GM21825 (cell line): ENCODE data around the gene SNN.

Source experiments
- ATAC-seq: cut with Tn5 transposase; IDR thresholded peaks from one replicate; pipeline ENCODE4 v1.9.1; 2021; ENCODE audit warnings: mild to moderate bottlenecking, moderate library complexity; ENCODE audit not compliant: unreplicated experiment

SNN gene

DNA sequence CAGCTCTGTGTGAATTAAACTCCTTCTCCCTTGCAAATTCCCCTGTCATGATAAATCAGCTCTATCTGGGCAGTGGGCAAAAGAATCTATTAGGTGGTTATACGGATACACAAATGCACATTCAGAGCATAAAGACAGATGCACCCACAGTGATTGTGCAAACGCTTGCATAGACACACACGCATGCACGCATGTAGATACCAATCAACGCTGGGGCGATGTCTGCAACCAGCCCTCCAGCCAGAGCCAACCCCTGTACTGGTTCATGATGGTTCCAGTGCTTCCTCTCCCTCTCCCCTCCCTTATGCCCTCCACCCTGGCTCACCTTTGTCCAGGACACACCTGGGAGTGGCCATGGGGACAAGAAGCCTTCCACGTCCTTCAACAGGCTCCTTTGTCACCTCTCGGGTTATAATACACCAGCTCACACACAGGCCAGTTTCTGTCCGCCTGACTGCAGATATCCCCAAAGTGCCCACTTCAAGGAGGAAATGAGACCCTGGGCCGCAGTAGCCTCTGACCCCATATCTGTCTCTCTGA is 33.1 kb upstream of the SNN start:
- no peak for ATAC-seq

DNA sequence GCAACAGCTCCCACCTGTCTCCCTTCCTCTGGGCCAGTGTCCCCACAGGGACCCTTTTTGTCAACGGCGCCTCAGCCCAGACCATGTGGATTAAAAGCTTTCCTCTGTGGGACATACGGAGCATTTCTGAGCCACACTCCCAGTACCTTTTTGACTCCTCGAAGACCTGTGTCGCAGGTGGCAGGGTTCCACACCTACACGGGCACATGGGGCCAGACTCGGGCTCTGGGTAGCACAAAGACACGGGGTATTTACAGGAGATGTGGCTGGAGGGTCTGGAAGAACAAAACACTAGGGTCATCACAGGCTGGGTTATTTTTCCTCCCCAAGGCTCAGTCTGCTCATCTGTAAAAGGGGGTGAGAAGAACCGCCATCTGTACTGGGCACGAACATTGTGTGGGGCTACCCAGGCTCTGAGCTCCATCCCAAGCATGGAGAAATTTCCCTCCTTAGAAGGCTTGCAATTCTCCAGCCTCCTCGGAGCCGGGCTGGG is 32.5 kb upstream of the SNN start:
- ATAC-seq, result no peak

DNA sequence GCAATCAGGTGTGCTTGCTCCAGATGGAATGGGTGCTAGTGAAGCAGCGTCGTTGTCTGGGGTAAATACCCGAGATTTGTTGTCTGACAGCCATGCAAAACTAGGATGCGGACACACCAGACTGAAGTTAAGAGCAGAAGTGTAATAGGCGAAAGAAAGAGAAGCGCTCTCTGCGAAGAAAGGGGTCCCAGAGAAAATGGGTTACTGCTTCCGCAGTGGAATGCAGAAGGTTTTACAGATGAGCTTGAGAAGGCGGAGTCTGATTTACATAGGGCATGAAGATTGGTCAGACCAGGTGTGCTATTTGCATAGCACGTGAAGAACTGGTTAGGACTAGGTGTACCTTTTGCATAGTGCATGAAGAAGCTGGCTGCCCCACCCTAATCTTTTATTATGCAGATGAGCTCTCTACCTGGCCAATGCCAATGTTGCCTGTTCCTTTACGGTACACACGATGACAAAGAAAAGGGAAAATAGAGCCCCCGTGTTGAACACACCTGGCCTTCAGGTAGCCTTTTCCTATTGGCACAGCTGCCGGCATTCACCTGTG is 32.0 kb upstream of the SNN start:
- ATAC-seq, result no peak

DNA sequence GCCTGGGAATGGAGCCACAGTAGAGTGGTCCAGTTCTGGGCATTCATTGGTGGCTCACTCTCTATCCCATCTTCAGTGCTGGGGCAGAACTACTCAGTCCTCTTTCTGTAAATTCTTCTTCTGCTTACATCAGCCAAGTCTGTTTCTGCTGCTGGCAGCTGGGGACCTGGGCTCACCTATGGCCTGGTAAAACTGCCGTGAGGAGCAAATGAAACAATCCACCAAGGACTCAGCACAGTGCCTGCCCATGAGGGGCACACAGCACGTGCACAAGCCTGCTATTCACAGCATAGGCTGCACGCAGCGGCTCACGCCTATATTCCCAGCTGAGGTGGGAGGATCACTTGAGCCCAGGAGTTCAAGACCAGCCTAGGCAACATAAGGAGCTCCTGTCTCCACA is 30.9 kb upstream of the SNN start:
- ATAC-seq, result no peak

DNA sequence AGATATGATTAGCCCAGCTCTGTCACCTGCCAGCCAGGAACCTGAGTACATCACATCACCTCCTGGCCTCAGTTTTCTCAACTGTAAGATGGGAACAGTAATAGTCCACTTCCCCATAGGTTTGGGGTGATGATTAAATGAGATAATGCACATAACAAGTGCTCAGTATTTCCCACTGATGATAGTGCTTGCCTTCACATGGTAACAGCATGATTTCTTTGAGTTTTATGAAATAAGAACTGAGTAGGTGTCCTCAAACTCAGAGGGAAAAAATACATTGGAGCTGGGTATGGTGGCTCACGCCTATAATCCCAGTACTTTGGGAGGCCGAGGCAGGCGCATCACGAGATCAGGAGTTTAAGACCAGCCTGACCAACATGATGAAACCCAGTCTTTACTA is 30.1 kb upstream of the SNN start:
- no peak for ATAC-seq

DNA sequence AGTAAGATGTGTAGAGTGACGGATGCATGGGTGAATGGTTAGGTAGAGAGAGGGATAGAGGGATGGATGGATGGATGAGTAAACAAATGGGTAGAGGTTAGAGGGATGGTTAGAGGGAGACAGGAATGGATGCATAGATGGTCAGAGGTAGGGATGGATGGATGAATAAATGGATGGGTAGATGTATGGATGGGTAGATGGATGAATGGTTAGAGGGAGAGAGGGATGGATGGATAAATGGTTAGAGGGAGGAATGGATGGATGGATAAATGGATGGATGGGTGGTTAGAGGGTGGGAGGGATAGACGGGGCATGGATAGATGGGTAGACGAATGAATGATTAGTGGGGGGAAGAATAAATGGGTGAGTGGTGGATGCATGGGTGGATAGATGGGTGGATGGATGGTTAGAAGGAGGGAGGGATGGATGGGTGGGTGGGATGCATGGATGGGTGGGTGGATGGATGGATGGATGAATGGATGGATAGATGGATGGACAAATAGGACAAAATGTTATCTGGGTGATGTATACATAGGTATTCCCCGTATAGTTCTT is 29.2 kb upstream of the SNN start:
- ATAC-seq, result no peak

DNA sequence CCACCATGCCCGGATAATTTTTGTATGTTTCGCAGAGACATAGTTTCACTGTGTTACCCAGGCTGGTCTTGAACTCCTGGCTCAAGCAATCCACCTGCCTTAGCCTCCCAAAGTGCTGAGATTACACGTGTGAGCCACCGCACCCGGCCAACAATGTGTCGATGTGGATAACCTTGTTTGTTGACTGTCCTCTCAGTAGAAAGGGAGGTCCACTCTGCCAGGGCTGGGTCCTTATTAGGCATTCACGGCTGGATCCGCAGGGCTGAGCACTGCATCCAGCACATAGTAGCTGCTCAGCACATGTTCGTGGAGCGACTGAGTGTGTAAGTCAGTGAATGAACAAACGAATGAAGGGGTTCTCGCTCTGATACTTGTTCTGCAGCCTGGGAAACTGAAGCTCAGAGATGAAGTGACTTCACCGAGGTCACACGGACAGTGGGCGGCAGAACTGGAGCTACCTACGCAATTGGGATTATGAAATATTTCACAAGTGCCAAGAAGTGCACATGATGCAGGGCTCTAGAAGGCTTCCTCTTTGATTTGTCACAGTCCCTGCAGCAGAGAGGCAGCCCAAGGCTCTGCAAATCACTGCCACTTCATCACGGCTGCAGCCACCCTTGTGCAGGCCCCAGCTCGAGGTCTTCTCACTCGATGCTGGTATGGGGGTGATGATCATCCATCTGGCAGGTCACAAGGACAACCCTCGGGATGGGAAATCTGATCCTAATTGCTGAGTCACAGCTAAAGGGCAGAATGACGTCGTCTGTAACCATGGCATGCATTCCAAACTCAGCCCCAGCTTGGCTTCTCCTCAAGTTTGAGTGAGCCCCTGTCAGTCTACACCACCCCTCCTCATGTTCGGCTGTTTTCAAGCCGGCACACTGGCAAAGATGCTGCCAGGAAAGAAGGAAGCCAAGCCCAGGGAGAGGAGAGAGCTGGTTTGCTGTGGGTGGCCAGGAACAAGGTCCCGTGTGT is 28.0 kb upstream of the SNN start:
- ATAC-seq, result no peak

DNA sequence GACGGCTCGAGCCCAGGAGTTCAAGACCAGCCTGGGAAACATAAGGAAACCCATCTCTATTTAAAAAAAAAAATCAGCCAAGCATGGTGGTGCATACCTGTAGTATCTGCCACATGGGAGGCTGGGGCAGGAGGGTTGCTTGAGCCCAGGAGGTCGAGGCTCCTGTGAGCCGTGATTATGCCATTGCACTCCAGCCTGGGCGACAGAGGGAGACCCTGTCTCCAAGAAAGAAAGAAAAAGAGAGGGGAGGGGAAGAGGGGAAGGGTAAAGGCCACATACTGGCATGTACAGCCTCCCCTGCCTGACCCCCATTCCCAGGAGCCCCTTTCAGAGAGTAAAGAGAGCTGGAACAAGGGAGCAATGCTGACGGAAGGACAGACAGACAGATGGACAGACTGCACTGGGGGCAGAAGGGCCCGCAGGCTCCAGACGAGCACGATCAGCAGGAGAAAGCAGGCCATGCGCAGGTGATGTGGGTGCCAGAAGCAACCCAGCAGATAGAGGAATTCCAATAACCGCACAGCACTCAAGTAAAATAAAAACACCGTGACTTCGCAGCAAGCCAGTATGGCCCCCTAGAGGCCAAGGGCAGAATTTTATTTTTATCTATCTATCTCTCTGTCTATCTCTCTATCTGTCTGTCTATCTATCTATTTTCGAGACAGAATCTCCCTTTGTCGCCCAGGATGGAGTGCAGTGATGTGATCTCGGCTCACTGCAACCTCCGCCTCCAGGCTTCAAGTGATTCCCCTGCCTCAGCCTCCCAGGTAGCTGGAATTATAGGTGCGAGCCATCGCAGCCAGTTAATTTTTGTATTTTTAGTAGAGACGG is 27.1 kb upstream of the SNN start:
- no peak for ATAC-seq

DNA sequence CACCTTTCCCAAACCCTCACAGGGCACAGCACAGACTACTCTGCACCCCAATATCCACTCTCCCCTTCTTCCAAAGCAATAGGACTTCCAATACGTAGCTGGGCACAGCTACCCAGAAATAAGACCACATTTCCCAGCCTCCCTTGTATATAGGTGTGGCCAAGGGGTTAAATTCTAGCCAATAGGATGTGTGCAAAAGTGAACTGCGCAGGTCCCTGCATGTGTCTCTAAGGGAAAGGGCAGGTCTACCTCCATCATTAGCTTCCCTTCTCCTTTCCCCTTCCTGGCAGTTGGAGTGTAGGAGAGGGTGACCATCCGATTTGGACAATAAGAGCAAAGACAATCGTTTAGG is 25.5 kb upstream of the SNN start:
- no peak for ATAC-seq

DNA sequence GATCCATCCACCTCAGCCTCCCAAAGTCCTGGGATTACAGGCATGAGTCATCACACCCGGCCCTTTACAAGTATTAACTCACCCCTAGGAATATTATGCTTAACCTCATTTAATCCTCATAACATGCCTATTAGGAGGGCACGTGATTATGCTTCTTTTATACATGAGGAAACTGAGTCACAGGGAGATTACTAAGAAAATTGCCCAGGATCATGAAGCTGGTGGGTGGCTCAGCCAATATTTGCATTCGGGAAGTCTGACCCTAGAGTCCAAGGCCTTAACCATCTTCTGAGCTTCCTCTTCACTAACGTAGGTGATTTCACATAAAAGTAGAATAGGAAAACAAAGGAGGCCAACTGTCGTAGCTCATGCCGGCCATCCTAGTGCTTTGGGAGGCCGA is 19.0 kb upstream of the SNN start:
- ATAC-seq, result no peak

DNA sequence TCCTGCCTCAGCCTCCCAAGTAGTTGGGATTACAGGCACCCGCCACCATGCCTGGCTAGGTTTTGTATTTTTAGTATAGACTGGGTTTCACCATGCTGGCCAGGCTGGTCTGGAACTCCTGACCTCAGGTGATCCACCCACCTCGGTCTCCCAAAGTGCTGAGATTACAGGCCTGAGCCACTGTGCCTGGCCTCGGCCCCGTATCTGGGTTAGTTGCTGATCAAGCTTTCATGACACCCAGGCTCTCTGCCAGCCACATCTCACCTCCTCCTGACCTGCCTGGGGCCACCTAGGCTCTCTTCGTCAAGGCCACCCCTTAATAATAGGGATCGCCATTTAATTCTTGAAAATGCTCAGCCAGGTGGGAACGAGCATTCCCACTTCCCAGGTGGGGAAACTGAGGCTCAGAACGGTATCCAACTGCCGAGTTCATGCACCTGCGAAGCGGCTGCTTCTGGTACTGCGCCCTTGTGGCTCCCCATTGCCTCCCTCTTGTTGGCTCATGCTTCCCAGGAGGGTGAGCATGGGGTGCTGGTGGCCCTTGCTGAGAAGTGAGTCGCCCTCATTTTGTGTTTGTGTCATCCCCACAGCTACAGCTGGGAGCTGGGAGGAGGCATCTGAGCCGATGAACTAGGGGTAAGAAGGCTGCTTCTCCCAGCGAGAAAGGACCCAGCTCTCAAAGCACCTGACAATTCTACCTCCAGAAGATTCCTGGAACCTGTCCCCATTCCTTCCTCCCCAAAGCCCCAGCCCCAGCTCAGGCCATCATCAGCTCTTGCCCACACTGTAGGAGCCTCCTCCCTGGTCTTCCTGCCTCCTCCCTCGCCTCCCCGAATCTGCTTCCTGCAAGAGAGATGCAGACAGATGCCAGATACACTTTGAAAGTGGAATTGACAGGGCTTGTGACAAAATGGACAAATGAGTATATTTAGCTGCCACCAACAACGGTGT is 17.3 kb upstream of the SNN start:
- ATAC-seq, result no peak

DNA sequence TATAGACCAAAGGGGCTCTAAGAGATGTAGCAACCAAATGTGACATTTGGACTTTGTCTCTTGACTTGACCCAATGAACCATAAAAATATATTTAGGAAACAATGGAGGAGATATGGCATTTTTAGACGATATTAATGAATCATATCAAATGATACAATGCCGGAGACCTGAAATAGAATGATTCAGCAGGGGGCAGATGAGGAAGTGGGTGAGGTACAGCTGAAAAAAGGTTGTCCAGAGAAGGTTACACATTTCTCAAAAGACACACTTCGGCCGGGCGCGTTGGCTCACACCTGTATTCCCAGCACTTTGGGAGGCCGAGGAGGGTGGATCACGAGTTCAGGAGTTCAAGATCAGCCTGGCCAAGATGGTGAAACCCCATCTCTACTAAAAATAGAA is 16.5 kb upstream of the SNN start:
- ATAC-seq, result no peak

DNA sequence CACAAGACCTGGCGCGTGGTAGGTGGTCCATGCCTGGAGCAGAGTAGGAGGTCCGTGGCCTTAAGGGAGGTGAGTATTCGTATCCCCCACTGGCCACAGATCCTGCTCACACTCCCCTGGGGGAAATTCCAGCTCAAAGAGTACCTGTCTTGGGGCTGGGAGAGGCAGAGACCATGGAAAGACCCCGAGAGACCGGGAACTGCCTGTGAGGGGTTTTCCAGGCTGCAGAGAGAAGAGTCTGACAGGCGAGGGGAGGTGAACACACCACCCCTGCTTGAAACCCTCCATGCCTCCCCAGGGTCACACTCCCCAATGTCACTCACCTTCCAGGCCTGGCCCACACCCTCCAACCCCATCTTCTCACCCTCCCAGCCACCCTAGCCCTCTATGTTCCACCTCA is 12.6 kb upstream of the SNN start:
- no peak for ATAC-seq

DNA sequence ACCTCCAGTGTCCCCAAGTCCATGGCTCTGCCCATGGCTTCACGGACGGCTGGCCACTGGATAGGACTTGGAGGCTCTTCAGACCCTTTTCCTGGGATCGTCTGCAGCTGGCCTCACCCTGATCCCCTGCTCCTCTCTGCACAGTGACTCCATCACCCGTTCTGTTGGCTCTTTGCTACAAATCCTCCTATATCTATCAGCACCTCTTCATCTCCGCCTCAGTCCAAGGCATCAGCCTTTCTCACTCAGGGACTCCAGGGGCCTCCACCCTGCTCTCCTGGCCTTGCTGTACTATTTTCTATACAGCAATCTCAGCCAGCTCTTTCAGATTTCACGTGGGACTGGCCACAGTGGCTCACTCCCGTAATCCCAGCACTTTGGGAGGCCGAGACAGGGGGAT is 10.7 kb upstream of the SNN start:
- ATAC-seq, result no peak

DNA sequence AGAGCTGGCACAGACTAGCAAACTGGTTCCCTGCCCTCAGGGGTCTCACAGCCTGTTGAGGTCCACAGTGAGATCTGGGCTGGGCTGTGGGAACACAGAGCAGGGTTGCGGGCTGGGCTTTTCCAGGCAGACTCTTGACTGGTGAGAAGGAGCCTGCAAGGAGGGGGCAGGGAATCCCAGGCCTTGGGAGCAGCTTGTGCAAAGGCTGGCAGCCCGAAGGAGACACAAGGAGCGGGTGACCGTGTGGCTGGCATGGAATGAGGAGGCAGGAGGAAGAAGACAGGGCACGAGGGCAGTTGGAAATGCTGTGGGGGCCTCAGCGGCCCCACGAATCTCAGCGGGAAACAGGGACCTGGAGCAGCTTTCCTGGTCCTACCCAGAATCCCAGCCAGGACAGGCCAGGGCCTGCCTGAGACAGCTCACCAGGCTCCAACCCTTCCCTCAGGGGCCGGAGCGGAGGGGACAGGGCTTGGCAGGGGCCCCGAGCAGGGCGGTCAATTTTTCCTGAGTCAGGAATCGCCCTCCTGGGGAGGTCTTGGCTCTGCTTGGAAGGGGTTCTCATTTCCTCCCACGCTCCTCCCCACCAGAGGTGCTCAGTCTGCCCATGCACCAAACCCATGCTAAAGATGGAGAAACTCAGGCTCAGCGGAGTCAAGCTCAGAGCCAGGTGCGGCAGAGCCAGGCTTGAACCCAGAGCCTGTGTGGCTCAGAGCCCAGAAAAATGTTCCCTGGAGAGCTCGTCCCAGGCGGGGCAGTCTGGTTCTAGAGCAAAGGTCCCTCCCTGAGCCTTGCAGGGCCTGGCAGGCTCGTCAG is 9.2 kb upstream of the SNN start:
- ATAC-seq, result no peak

DNA sequence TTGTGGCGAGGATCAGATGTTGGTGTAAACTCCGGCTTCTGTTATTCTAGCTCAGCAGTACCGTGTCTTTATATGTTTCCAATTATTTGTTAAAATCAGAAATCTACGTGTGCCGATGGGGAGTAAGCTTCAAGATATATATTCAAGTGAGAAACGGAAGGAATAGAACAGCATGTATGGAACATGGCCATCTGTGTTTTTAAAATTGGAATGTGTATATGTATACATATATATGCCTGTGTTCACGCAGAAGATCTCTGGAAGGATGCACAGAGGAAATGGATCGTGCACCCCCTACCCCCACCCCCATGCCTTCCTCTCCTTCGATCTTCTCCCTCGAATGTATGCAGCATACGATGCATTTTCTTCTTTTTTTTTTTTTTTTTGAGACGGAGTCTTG is 7.7 kb upstream of the SNN start:
- no peak for ATAC-seq

DNA sequence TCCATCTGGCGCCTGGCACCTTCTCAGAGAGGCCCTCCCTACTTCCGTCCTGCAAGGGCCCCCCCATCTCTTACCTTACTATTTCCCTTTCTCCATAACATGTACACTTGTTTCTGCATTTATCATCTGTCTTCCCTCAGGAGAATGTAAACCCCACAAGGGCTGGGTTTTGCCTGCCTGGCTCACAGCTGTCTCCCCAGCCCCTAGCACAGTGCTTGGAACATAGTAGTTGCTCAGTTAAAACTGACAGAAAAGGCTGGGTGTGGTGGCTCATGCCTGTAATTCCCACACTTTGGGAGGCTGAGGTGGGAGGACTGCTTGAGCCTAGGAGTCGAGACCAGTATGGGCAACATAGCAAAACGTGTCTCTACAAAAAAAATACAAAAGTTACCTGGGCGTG is 5.7 kb upstream of the SNN start:
- no peak for ATAC-seq

DNA sequence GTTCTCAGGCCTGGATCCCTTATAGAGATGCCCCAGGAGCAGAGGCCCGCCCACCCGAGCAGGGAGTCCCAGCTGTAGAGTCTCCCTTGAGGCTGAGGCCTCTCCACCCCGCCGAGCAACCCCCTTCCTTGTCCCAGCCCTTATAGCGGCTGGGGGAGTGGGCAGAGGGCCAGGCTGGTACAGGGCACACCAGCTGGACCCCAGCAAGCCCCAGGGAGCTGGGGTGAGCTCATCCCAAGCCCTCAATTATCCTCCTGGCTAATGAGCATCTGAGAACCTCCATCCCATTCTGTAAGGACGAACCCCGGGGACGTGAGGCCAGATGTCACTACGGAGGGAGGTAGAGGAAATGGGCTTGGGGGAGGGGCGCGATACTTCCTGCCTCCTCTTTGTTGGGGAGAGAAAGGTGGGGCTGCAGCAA is 3.2 kb upstream of the SNN start:
- no peak for ATAC-seq
